A172 (cell line): ENCODE results near the gene TRANK1. TPM values are rescaled to one million over a fixed set of nuclear protein-coding genes. Genes with fewer than 3 reads are reported as not detected.
"Not testable (repeated sequence)": the region's sequence is repeated elsewhere in the genome, so short reads cannot be mapped to it uniquely, and the experiment has no call there.

Experiments
- DNase-seq: peaks from one replicate; pipeline ENCODE4 v3.0.0-alpha.2; 2015; ENCODE audit warnings: low spot score
- total RNA-seq: library from RNA; depleted of rRNA; stranded (reverse); fragments of >200 nt; shearing (Covaris generic); gene quantifications from 2 replicates; pipeline ENCODE4 v1.2.3, GENCODE V29; 2014

TRANK1 gene
- total RNA-seq, 1 experiment from 2014 or later = 3.8 TPM

DNA sequence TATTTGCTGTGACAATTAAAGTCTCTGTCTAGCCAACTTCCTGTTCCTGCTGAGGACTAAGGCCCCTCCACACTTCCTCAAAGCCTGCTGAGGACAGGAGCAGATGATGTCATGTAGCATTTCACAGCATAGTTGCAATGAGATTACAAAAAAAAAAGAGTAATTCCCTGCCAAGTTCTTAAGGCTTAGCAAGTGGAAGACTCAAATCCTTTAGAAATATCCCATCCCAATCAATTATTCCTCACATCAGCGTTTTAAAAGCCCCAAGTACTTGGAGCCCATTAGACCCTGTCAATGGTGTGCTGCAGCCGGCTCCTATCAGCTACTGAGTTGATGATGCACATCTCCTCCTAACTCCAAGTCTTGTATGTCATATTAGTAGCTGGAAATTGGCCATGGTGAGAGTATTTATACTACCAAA lies 51.7 kb downstream of the TRANK1 start:
- peak; percentile 68 for DNase-seq

DNA sequence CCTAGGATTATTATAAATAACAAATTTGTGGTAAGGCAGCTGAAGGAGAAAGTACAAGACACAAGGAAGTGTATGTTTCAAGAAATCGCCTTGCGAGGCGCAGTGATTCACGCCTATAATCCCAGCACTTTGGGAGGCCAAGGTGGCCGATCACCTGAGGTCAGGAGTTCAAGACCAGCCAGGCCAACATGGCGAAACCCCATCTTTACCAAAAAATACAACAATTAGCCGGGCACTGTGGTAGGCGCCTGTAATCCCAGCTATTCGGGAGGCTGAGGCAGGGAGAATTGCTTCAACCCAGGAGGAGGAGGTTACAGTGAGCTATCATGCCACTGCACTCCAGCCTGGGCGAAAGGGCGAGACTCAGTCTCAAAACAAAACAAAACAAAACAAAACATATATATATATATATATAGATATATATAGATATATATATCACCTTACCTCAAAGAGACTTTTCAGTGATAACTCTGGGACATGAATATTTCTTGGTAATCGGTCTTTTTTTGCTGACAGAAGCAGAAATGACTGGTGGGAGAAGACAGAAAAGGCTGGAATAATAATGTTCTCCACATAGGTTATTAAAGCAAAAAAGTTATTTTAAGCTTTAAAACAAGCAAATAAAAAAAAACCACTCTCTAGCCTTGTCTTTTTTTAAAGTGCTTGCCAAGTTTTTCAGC lies 52.3 kb downstream of the TRANK1 start:
- DNase-seq = no peak

DNA sequence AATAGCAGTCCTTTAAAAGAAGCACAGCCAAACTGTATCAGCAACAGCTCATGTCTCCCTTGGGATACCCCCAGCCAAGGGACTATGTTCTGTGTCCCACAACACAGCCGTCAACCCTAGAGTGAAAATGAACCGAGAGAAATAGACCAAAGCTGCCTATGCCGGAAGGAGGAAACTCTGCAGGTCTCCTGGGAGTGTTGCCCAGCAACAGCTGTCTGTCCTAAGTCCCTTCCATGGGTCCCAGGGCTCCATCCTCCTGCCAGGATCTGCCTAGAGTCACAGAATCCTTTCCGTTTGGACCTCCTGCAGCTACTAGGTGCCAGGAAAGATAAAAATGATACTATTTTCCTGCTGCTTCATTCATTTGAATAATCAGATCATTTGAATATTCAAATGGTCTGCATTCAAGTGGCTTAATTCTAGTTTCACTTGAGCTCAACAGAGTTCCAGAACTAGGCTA lies 53.1 kb downstream of the TRANK1 start:
- DNase-seq = no peak

DNA sequence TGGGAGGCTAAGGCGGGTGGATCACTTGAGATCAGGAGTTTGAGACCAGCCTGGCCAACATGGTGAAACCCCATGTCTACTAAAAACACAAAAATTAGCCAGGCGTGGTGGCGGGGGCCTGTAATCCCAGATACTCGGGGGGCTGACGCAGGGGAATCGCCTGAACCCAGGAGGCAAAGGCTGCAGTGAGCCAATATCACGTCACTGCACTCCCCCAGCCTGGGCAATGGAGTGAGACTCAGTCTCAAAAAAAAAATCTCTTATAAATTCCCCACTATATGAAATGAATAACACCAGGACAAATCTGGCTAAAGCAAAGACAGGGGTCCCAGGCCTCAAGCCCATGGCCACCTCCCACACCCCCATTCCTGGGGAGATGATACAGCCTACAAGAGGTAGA lies 53.8 kb downstream of the TRANK1 start:
- not testable (repeated sequence) for DNase-seq

DNA sequence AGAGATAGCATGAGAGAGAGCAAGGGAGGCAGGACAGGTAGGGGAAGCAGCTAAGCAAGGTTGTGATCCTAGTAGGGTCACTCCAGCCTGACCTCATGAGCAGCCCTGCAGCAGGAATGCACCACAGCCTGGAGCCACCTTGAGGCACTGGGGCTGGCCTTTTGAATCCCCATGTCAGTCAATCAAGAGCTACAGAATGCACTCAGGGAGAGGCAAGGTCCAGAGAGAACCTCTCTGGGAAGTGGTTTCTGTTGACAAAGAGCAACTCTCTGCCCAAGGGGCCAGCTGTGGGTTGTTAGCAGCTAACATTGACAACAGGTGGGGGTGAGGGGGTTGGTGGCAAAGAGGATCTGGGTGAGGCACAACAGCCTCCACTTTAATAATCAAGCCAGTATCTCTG lies 54.6 kb downstream of the TRANK1 start:
- no peak for DNase-seq

DNA sequence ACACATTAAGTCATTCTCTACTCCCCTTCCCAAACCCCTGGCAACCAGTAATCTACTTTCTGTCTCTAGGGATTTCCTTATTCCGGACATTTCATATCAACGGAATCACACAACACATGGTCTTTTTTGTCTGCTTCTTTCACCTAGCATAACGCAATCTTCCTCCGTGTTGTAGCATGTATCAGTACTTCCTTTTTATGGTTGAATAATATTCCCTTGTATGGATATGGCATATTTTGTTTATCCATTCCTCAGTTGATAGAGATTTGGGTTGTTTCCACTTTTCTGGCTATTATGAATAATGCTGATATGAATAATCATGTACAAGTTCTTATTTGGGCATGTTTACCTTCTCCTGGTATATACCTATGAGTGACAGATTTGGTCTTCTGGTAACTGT lies 63.1 kb downstream of the TRANK1 start:
- DNase-seq = no peak

DNA sequence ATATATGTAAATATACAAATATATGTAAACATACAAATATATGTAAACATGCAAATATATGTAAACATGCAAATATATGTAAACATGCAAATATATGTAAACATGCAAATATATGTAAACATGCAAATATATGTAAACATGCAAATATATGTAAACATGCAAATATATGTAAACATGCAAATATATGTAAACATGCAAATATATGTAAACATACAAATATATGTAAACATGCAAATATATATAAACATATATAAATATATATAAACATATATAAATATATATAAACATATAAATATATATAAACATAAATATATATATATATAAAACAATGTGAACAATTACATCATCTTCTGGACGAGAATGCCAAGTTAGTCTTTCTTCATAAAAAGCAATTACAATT lies 65.0 kb downstream of the TRANK1 start:
- DNase-seq = not testable (repeated sequence)

DNA sequence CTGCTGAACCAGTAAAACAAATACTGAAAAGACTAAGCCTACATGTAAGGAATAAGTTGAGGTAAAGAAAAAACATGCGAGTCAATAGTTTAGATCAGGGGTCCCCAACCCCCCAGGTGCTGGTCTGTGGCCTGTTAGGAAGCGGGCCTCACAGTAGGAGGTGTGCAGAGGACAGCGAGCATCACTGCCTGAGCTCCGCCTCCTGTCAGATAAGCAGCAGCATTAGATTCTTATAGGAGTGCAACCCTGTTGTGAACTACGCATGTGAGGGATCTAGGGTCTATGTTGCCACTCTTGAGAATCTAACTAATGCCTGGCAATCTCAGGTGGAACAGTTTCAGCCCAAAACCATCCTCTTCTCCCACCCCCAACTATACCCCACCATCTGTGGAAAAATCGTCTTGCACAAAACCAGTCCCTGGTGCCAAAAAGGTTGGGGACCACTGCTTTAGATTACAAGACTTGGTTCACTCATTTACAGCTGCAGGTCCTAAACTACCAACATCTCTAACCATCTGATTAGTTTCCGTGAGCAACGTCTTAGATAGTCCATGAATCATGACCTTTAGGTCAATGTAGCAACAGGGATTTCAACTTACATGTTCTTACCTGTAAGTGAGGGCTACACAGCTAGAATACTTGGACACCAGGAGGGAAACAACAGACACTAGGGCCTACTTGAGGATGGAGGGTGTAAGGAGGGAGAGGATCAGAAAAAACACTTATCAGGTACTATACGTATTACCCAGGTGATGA lies 66.7 kb downstream of the TRANK1 start:
- no peak for DNase-seq

DNA sequence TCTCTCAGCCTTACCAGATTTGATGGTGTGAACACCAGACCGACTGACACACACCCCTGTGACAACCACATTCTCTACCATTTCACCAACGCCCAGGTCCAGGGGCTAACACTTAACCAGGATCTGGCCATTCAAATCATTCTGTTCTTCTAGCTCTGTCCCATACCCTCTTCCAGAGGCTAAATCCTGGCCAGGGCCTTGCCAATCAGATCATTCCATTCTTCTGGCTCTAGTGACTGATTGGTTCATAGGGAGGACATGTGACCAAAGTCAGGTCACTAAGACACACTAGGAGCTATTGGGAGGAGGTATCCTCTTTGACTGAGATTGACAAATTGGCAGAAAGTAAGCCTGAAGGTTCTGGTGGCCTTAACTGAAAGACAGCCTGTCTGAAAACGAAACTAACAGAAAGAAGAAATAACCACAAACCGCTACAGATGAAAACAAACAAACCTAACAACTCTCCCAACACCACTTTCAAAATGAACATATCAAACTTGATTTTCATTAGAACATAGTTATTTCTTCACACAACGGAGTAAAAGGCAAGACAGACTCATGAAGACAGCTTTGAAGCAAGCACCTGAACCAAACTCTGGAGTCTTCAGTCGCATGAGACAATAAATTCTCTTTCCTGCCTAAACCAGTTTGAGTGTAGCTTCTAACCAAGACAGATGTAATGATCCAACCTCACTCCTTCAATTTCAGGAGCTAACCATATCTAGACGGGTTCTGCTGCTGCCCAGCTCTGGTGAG lies 68.5 kb downstream of the TRANK1 start:
- no peak for DNase-seq

DNA sequence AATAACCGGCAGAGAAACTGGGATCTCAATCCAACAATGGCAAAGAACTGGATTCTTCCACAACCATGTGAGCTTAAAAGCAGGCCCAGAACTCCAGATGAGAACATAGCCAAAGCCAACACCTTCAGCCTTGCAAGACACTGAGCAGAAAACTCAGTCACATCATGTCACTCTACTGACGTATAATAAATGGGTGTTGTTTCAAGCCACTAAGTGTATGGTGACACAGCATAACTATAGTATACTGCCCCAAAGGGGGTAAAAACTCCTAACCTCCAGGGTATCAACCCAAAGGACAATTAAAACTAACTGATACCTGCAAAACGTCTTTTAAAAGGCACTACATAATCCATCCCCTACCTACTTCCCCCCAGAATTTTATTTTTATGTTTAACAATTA lies 69.5 kb downstream of the TRANK1 start:
- DNase-seq = no peak

DNA sequence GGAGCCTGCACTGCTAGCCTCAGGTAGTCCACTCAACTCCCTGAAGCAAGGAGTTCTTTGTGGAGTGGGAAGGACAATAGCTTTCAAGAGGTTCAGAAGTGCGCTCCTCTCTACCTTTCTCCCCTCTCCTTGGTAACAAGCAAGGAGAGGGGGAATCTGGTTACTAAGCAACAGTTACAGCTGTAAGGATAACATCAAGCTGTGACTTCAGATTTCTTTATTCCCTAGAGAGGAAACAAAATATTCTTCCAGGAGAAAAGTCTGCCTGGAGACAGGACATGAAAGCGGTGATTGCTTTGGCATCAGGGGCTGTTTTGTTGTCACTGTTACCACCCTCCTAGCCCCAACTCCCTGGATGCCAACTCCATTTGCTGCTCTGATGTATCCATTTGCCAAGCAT lies 70.4 kb downstream of the TRANK1 start:
- no peak for DNase-seq

DNA sequence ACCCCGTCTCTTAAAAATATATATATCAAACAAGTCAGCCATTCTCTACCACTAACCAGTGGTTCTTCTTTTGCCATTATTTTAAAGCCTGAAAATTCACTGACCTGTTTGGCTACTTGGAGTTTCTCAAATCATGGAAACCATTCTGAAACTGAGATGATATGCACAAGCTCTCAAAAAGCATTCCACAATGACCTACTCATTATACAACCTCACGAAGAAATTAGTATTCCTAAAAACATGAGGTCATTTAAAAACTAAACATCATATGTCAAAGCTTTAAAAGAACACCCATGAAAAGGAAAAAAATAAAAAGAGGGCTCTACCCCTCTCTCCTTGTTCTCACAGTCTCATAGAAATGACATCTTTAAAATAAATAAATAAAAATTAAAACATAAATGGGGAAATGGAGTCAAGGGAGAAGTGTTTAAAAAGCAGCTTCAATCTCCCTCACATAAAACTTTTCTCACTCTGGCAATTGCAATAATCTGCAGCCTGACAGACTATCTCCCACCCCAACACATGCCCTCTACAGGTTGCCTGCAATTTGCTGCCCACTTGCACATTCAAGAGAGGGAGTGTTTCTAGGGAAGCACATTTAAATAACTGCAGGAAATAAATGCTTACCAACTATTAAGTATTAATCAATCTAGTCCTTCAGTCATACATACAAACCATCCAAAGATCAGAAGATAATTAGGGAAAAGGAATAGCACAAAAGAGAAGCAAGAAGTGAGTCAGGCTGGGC lies 73.3 kb downstream of the TRANK1 start:
- DNase-seq = no peak

DNA sequence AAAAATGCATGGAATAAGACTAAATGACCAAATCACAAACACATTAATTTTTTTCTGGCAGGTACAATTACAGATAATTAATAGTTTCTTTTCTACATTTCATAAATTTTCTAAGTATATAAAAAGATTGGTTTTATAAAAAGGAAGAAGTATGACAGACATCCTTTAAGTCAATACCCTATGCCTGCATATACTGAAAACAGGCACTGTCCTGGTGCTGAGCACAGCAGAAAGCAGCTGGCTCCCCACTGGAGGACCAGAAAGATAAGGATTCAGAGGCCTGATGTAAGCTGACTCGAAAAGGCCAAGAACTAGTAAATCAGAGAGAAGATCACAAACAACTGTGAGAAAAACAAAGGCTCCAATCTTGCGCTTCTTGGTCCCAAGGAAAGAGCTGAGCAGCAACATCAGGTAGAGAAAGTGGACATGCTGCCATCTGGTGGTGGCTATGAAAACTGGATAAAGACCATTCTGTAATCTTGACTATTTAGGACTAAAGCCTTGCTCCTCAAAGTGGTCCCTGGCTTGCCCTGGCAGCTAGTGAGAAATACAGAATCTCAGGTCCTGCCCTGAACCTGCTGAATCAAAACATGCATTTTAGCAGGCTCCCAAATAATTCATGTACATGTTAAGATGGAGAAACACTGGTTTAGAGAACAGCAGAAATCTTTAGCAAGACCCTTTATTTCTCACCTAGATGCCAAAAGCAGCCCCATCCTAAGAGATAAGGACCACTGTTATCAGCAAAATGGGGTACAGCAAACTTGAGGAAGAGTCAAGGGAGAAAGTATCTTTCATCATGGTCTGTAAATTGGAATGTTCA lies 76.0 kb downstream of the TRANK1 start:
- peak; percentile 72 for DNase-seq

DNA sequence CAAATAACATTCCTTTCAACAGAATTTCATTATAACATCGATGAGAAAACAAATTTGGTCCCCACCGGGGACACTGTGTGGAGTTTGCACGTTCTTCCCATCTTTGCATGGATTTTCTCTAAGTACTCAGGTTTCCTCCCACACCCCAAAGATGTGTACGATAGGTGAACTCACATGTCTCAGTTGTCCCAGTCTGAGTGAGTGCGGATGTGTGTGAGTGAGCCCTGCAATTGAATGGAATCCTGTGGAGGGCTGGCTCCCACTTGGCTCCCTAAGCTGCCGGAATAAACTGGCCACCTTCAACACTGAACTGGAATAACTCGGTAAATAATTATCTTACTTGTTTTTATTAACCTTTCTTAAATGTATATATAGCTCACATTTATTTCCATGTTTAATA lies 77.0 kb downstream of the TRANK1 start:
- DNase-seq = no peak

DNA sequence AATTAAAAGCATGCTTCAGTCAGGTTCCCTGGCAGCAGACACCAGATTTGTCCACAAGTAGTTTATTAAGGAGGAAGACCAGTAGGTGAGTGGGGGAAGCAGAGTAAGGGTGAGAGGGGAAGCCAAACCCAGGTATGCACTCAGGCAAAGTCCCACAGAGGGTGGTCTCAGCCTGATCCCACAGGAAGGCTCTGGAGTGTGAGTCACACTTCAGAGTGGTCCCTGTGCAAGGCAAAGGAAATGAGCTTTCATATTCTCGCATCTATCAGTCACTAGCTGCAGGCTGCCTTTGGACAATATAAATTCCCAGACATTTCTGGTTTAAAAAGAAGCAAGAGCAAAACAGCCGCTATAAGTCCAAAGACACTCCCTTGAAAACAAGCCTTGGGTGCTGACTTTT lies 78.5 kb downstream of the TRANK1 start:
- DNase-seq = no peak

DNA sequence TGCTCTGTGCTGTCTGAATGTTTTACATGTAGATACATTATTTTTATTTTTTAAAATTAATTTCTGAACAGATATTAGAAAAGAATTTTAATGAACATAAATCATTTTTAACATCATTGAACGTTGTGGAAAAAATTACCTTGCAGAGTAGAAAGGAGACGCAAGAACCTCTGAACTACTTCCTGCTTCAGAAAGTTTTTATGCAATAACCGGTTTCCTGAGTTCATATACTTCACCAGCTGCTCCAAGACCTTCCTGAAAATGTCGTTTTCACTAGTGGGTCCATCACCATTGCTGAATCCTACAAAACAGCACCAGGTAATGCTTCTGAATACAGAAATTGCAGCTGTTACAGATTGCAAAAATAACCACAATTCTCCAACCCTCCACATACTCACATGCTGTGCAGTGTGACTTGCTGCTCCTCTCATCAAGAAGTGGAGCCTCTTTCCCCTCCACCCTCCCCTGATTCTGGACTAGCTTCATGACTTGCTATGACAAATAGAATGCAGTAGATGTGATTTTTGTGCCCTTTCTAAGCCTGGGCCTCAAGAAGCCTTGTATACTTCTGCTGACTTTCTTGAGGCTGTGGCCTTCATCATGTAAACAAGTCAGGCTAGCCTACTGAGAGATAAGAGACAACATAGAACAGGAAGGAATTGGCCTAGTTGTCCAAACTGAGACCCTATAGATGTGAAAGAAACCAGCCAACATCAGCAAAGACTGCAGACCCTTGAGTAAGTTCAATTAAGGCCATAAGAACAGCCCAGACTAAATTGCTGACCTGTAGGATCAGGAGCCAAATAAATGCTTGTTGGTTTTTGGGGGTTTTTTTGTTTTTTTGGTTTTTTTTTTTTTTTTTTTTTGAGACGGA lies 80.4 kb downstream of the TRANK1 start:
- no peak for DNase-seq

DNA sequence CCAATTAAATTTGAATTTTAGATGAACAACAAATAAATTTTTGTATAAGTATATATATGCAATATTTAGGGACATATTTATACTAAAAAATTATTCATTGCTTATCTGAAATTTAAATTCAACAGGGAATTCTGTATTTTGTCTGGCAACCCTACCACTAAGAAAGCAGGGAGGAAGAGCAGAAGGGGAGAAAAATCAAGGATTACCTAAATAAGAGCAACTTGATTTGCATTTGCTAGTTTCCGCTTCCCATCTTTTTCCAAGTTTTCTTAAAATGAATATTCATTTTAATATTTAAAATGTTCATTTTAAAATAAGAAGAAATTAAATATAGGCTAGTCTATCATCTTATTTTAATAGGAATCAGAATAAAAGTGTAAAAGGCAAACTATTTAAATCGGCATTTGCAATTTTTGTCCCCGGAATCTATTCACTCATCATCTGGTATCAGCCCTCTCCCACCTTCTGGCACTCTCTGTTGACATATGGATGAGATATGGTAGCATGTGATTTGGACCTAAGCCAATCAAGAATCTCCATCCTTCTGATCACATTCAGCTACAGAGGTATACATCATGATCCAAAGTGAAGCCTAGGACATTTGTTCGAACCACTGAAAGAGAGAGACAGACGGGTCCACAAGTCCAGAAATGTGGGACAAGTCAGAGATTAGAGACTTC lies 82.6 kb downstream of the TRANK1 start:
- no peak for DNase-seq

DNA sequence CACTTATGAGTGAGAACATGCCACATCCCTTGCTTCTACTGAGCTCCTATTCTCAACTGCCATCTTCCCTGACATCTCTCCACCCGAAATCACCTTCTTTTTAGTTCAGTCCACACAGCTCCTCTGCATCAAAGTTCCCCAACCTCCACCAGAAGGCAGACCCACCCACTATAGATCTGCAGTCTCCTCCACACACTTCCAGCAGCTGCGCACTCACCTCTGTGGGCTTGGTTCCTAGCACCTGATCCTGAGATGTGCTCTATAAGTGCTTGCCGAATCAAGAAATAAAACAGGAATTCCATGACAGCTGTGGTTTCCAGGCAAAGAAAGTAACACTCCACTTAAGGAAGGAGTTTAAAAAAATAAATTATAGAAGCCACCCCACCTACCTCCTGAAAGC lies 85.4 kb downstream of the TRANK1 start:
- no peak for DNase-seq

DNA sequence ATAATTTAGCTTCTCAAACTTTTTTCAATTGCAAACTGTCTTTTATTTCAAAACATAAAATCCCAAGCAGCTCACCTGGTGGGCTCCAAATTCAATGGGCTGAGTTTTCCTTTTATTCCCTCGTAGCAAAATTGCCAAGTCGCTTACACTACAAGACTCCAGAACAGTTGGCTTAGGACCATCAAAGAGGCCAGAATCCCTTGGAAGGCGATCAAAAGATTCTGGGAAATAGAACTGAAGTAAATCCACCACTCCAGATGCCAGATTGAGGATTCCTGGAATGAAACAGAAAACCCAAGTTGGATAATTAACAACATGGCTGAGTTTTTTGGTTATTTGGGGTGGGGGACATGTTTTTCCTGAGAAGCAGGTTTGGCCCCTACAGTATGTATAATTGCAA lies 92.8 kb downstream of the TRANK1 start:
- no peak for DNase-seq

DNA sequence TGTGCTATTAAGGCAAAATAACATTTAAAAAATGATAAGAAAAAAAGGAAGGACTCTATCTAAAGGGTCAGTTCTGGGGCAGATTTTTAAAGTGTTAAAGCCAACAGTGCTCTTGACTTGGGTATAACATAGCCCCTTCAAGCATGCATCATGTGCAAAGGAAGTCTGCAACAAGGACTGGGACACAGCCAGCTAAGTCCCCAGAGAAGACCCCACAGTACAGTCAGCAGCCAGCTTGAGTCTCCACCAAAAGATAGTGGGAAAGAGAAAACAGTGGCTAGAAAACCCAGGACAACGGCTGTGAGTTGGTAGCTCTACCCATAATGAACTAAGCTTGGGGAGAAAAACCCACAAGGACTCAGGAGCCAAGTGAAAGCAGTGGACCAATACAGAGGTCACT lies 94.1 kb downstream of the TRANK1 start:
- DNase-seq = no peak
